ENCODE results near the gene ROR2.

Gene ROR2

GRCh38 chr9:91603932-91604331 lies 346.1 kb downstream of the ROR2 start:
- no peak for DNase-seq

- no peak for DNase-seq
These were observed 350.5 kb downstream of the ROR2 start for GRCh38 chr9:91599564-91599963.

GRCh38 chr9:91591627-91592026 lies 358.4 kb downstream of the ROR2 start:
- no peak for DNase-seq

- no peak for DNase-seq
These were observed 360.9 kb downstream of the ROR2 start for GRCh38 chr9:91589101-91589553.

- DNase-seq: no peak
These were observed 363.7 kb downstream of the ROR2 start for GRCh38 chr9:91586282-91586681.

GRCh38 chr9:91583966-91584365 lies 366.1 kb downstream of the ROR2 start:
- no peak for DNase-seq

- no peak for DNase-seq
These were observed 366.7 kb downstream of the ROR2 start for GRCh38 chr9:91583161-91583875.

GRCh38 chr9:91582181-91582580 lies 367.8 kb downstream of the ROR2 start:
- DNase-seq: no peak

GRCh38 chr9:91580136-91580535 lies 369.9 kb downstream of the ROR2 start:
- no peak for DNase-seq

GRCh38 chr9:91578911-91579310 lies 371.1 kb downstream of the ROR2 start:
- DNase-seq: no peak

GRCh38 chr9:91577633-91578061 lies 372.4 kb downstream of the ROR2 start:
- DNase-seq: no peak

GRCh38 chr9:91572811-91573210 lies 377.2 kb downstream of the ROR2 start:
- no peak for DNase-seq

- no peak for DNase-seq
These were observed 378.0 kb downstream of the ROR2 start for GRCh38 chr9:91572044-91572443.

- no peak for DNase-seq
These were observed 379.0 kb downstream of the ROR2 start for GRCh38 chr9:91571036-91571435.

GRCh38 chr9:91567642-91568274 lies 382.3 kb downstream of the ROR2 start:
- no peak for DNase-seq

- no peak for DNase-seq
These were observed 385.9 kb downstream of the ROR2 start for GRCh38 chr9:91564081-91564670.

- no peak for DNase-seq
These were observed 387.6 kb downstream of the ROR2 start for GRCh38 chr9:91562416-91562815.

- DNase-seq: no peak
These were observed 389.7 kb downstream of the ROR2 start for GRCh38 chr9:91560301-91560700.

GRCh38 chr9:91558879-91559278 lies 391.1 kb downstream of the ROR2 start:
- DNase-seq: no peak

- DNase-seq: no peak
These were observed 391.6 kb downstream of the ROR2 start for GRCh38 chr9:91558395-91558794.

GRCh38 chr9:91557327-91557726 lies 392.7 kb downstream of the ROR2 start:
- DNase-seq: no peak

GRCh38 chr9:91555132-91555531 lies 394.9 kb downstream of the ROR2 start:
- no peak for DNase-seq

- DNase-seq: no peak
These were observed 400.9 kb downstream of the ROR2 start for GRCh38 chr9:91549177-91549576.

- no peak for DNase-seq
These were observed 402.9 kb downstream of the ROR2 start for GRCh38 chr9:91547081-91547480.

All from NCI-H146 (cell line).